Aorta (tissue), 5 donors: Measurements from ENCODE around the gene WWC1. TPM values are rescaled to one million over a fixed set of nuclear protein-coding genes. Genes with fewer than 3 reads are reported as not detected.

Experiments used
- ATAC-seq: fragments of 200-7000 bp; cut with Tn5 transposase; one replicate; pipeline ENCODE4 v1.9.1; 2022; ENCODE audit warnings: moderate library complexity; ENCODE audit not compliant: low FRiP score
- DNase-seq, 2 donors: peaks; one replicate each; pipeline ENCODE4 v3.0.0-alpha.2; 2020
- H3K27ac ChIP-seq, 2 donors: one replicate each; pipeline ENCODE4 v1.5.1; 2013; ENCODE audit warnings: low read length in 2 of 2, mild to moderate bottlenecking in 2 of 2, moderate library complexity in 2 of 2, control low read depth in 1 of 2, inconsistent platforms in 1 of 2, low read depth in 1 of 2
- H3K27me3 ChIP-seq, 2 donors: one replicate each; pipeline ENCODE4 v1.6.1; 2013; ENCODE audit warnings: control low read depth in 1 of 2, low read length in 1 of 2, mild to moderate bottlenecking in 1 of 2, moderate library complexity in 1 of 2; ENCODE audit not compliant: insufficient read depth in 2 of 2, control insufficient read depth in 1 of 2
- H3K36me3 ChIP-seq, 2 donors: one replicate each; pipeline ENCODE4 v1.6.1; 2013; ENCODE audit warnings: control low read depth in 1 of 2, low read length in 1 of 2, mild to moderate bottlenecking in 1 of 2; ENCODE audit not compliant: insufficient read depth in 2 of 2, control insufficient read depth in 1 of 2
- H3K4me1 ChIP-seq, 2 donors: one replicate each; pipeline ENCODE4 v1.6.1; 2013; ENCODE audit warnings: low read length in 2 of 2, control low read depth in 1 of 2, mild to moderate bottlenecking in 1 of 2, moderate library complexity in 1 of 2; ENCODE audit not compliant: insufficient read depth in 2 of 2, control insufficient read depth in 1 of 2
- H3K4me3 ChIP-seq, 2 donors: one replicate each; pipeline ENCODE4 v1.5.1; 2013; ENCODE audit warnings: low read length in 2 of 2, control low read depth in 1 of 2, mild to moderate bottlenecking in 1 of 2
- H3K9me3 ChIP-seq: one replicate; pipeline ENCODE4 v1.6.1; 2013; ENCODE audit warnings: mild to moderate bottlenecking, low read length; ENCODE audit not compliant: control insufficient read depth
- WGBS, 2 donors: extraction: QIAGEN DNeasy Blood & Tissue Kit; methylation state at CpG; one replicate each; pipeline ENCODE4 v1.1.7; 2013; 5-methylcytosine and 5-hydroxymethylcytosine counted together
- intact Hi-C, 2 donors: fragments of 100-400 bp; cut with DNase I; formaldehyde crosslinking; loops; one replicate each; pipeline versions ENCODE4 v1.14.2 to v1.15.0; 2022
- polyA plus RNA-seq, 2 donors: library from polyadenylated mRNA; stranded (reverse); fragments of 200-250 nt; gene quantifications; one replicate each; pipeline ENCODE4 v1.2.3, GENCODE V29; 2013
- total RNA-seq, 2 donors: library from RNA; stranded (reverse); fragmentation: NEBNext Ultra II Directional; extraction: Animal tissue kit (Norgen Biotek cat#: 25700); gene quantifications; one replicate each; pipeline ENCODE4 v1.2.1, GENCODE V29; 2021
- donor health status: healthy with polysubstance abuse.
- donor health status: Bipolar disorder and iron deficiency.
- donor health status: DM: no; HTN: no; CAD: no.
- donor health status: DM: no; HTN: no; CAD: no.
- donor health status: DM: yes; HTN: yes; CAD: no.

Gene WWC1
- total and polyA plus RNA-seq, 4 donors: 0.36 to 9.1 (median 0.42) TPM

- intact Hi-C loops: no loop called here
- H3K4me1 ChIP-seq: no peaks in the 10 kb centered on the region
- no peak overlapping the region for H3K4me3 ChIP-seq
- no peaks in the 10 kb centered on the region for H3K9me3 ChIP-seq
- ATAC-seq (no peak), DNase-seq (no peak)
- no peaks in the 10 kb centered on the region for H3K36me3 ChIP-seq
- no peaks in the 10 kb centered on the region for H3K27me3 ChIP-seq
- no peak overlapping the region for H3K27ac ChIP-seq
- WGBS, 2 donors: 56 to 57% methylated on average over 11 of the region's 11 CpGs
These were observed 10.3 kb downstream of the WWC1 start for GRCh38 chr5:168301593-168302390.

DNA sequence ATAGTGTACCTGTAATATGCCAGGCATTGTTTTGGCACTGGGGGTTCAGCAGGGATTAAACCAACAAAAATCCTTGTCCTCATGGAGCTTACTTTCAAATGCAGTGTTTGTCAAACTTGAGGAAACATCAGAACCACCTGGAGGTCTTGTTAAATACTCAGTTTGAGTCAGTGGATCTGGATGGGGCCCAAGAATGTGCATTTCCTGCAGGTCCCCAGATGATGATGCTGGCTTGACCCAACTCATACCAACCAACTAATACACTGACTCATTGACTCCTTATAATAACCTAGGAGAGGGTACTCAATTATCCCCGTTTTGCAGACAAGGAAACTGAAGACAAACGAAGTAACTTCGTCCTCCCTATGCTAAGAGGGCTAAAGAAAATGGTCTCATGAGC is 11.3 kb downstream of the WWC1 start:
- intact Hi-C loops: no loop called here
- WGBS, 2 donors: 83 to 84% methylated on average over 3 of the region's 3 CpGs
- Histone ChIP-seq H3K4me3 (no peak overlapping the region), H3K27ac (no peak overlapping the region), H3K9me3 (no peaks in the 10 kb centered on the region), H3K27me3 (no peaks in the 10 kb centered on the region), H3K4me1 (no peaks in the 10 kb centered on the region), H3K36me3 (no peaks in the 10 kb centered on the region)
- ATAC-seq (no peak), DNase-seq (no peak)

DNA sequence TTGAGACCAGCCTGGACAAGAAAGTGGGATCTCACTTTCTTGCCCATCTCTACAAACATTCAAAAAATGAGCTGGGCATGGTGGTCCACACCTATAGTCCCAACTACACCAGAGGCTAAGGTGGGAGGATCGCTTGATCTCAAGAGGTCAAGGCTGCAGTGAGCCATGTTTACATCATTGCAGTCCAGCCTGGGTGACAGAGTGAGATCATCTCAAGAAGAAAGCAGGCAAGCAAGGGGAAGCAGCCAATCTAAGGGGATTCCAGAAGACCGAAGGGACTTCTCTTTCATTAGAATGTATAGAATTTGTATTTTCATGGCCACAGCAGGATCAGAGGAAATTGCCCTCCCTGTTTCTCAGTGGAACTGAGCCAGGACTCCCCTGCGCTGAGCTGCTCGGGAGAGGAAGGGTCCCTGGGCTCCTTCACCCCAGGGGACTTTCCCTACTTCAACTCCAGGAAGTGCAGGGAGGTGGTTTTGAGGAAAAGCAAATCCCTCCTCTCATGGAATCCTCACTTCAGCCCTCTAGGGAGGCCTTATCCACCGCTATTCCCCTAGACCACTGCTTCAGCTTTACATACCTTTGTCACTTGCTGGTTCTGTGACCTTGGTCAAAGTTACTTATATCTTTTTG is 12.1 kb downstream of the WWC1 start:
- Histone ChIP-seq H3K36me3 (no peaks in the 10 kb centered on the region), H3K27ac (no peak overlapping the region), H3K27me3 (no peaks in the 10 kb centered on the region), H3K4me1 (no peaks in the 10 kb centered on the region), H3K9me3 (no peaks in the 10 kb centered on the region), H3K4me3 (no peak overlapping the region)
- WGBS, 2 donors: 69 to 75% methylated on average over 5 of the region's 5 CpGs
- DNase-seq (no peak), ATAC-seq (no peak)
- intact Hi-C loops: no loop called here

DNA sequence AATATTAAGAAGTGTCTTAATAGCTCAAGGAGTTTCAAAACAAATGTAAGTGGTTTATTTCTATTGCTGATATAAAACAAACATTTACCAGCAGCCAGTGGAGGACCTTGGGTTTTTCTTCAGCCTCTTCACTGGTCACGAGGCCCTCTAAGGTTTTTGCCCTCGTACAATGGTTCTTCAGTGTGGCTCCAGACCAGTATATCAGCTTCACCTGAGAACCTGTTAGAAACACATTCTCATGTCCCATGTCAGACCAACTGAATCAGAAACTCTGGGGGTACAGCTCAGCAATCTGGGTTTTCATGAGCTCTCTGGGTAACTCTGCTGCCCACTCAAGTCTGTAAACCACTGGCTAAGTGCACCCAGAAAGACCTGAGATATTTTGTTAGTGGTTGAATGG is 12.9 kb downstream of the WWC1 start:
- Histone ChIP-seq H3K4me1 (no peaks in the 10 kb centered on the region), H3K4me3 (no peak overlapping the region), H3K36me3 (no peaks in the 10 kb centered on the region), H3K27ac (no peak overlapping the region), H3K27me3 (no peaks in the 10 kb centered on the region), H3K9me3 (no peaks in the 10 kb centered on the region)
- no peak for DNase-seq
- 94 to 95% methylated on average over 2 of the region's 2 CpGs for WGBS, 2 donors
- intact Hi-C loops: no loop called here
- no peak for ATAC-seq

DNA sequence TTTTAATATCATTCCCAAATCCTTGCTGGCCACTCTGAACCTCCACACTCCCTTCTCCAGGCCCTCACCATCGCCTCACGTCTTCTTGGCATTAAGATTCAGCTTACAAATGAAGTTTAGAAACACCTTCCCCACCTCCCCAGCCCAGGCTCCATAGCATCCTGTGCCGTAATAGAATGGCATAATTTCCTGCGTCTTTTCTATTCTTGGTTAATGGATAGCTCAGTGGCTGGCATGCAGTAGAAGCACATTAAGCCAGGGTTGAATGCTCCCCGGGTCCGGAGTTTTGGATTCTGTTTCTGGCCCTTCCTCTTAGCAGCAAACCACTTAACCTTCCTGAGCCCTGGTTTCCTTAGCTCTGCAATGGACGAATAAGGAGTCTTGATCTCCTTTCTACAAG is 13.8 kb downstream of the WWC1 start:
- no peak for ATAC-seq
- no peaks in the 10 kb centered on the region for H3K4me1 ChIP-seq

GRCh38 chr5:168307022-168307421 is 15.6 kb downstream of the WWC1 start:
- no peaks in the 10 kb centered on the region for H3K36me3 ChIP-seq
- no peaks in the 10 kb centered on the region for H3K9me3 ChIP-seq
- no peak overlapping the region for H3K27ac ChIP-seq
- 92 to 94% methylated on average over 6 of the region's 6 CpGs for WGBS, 2 donors
- ATAC-seq (no peak), DNase-seq (no peak)
- no peaks in the 10 kb centered on the region for H3K27me3 ChIP-seq
- no peak overlapping the region for H3K4me3 ChIP-seq
- intact Hi-C loops: no loop called here
- H3K4me1 ChIP-seq: no peaks in the 10 kb centered on the region

More for the DNA sequence above, 13.8 kb downstream of the WWC1 start:
- H3K4me3 ChIP-seq: no peak overlapping the region
- no peak for DNase-seq
- no peaks in the 10 kb centered on the region for H3K9me3 ChIP-seq
- intact Hi-C loops: no loop called here
- no peaks in the 10 kb centered on the region for H3K36me3 ChIP-seq
- no peaks in the 10 kb centered on the region for H3K27me3 ChIP-seq
- no peak overlapping the region for H3K27ac ChIP-seq
- WGBS, 2 donors: 71 to 82% methylated on average over 7 of the region's 7 CpGs

GRCh38 chr5:168307925-168308584 is 16.6 kb downstream of the WWC1 start:
- no peaks in the 10 kb centered on the region for H3K4me1 ChIP-seq
- DNase-seq (no peak), ATAC-seq (no peak)
- no peaks in the 10 kb centered on the region for H3K27me3 ChIP-seq
- no peak overlapping the region for H3K4me3 ChIP-seq
- no peak overlapping the region for H3K27ac ChIP-seq
- intact Hi-C loops: no loop called here
- H3K9me3 ChIP-seq: no peaks in the 10 kb centered on the region
- H3K36me3 ChIP-seq: no peaks in the 10 kb centered on the region
- WGBS, 2 donors: 83 to 84% methylated on average over 4 of the region's 4 CpGs

GRCh38 chr5:168308976-168309598 is 17.6 kb downstream of the WWC1 start:
- DNase-seq (no peak), ATAC-seq (no peak)
- no peaks in the 10 kb centered on the region for H3K36me3 ChIP-seq
- intact Hi-C loops: no loop called here
- no peak overlapping the region for H3K4me3 ChIP-seq
- no peaks in the 10 kb centered on the region for H3K9me3 ChIP-seq
- 89 to 94% methylated on average over 6 of the region's 6 CpGs for WGBS, 2 donors
- no peaks in the 10 kb centered on the region for H3K27me3 ChIP-seq
- H3K4me1 ChIP-seq: no peaks in the 10 kb centered on the region
- no peak overlapping the region for H3K27ac ChIP-seq
